Neuronal stem cell (in vitro differentiated cells): ENCODE data around the gene ISX.

Experiments
- DNase-seq: peaks from one replicate; pipeline ENCODE4 v3.0.0-alpha.2; 2013; ENCODE audit warnings: low spot score
- H2AFZ ChIP-seq: one replicate; pipeline ENCODE4 v1.6.1; 2013; ENCODE audit warnings: mild to moderate bottlenecking, low read length, inconsistent platforms
- H2AK5ac ChIP-seq: 2 replicates; pipeline ENCODE4 v1.6.1; 2013; ENCODE audit warnings: low read depth, mild to moderate bottlenecking, inconsistent platforms, low read length, moderate library complexity, mixed read lengths
- H2BK120ac ChIP-seq: 2 replicates; pipeline ENCODE4 v1.6.1; 2013; ENCODE audit warnings: low read depth, mild to moderate bottlenecking, inconsistent platforms, low read length, moderate library complexity, mixed read lengths
- H2BK12ac ChIP-seq: one replicate; pipeline ENCODE4 v1.6.1; 2013; ENCODE audit warnings: low read length, inconsistent platforms
- H2BK15ac ChIP-seq: 2 replicates; pipeline ENCODE4 v1.6.1; 2013; ENCODE audit warnings: mild to moderate bottlenecking, low read length, inconsistent platforms, mixed read lengths
- H2BK5ac ChIP-seq: one replicate; pipeline ENCODE4 v1.6.1; 2013; ENCODE audit warnings: inconsistent platforms, mild to moderate bottlenecking, low read length, moderate library complexity
- H3K14ac ChIP-seq: one replicate; pipeline ENCODE4 v1.6.1; 2013; ENCODE audit warnings: low read length, inconsistent platforms
- H3K18ac ChIP-seq: 2 replicates; pipeline ENCODE4 v1.6.1; 2013; ENCODE audit warnings: low read length, inconsistent platforms
- H3K23ac ChIP-seq: 2 replicates; pipeline ENCODE4 v1.6.1; 2013; ENCODE audit warnings: low read depth, mild to moderate bottlenecking, mixed read lengths, low read length, inconsistent platforms; ENCODE audit not compliant: poor library complexity
- H3K27ac ChIP-seq: replicated peaks from 3 replicates; pipeline ENCODE4 v1.5.1; 2013; ENCODE audit warnings: low read length, inconsistent platforms
- H3K27me3 ChIP-seq, 3 experiments: 2 replicates each; pipeline ENCODE4 v1.6.1; 2013; ENCODE audit warnings: low read length in 3 of 3, mild to moderate bottlenecking in 2 of 3, inconsistent platforms in 1 of 3, low read depth in 1 of 3, mixed read lengths in 1 of 3, moderate library complexity in 1 of 3; ENCODE audit not compliant: control insufficient read depth in 3 of 3, insufficient read depth in 3 of 3
- H3K36me3 ChIP-seq, 2 donors: replicated peaks in 1 of 2; 2 replicates each; pipeline ENCODE4 v1.6.1; 2013; ENCODE audit warnings: low read length in 2 of 2; ENCODE audit not compliant: control insufficient read depth in 2 of 2, insufficient read depth in 2 of 2
- H3K4ac ChIP-seq: 2 replicates; pipeline ENCODE4 v1.6.1; 2013; ENCODE audit warnings: inconsistent platforms, mild to moderate bottlenecking, low read length, moderate library complexity
- H3K4me1 ChIP-seq, 2 donors: 1 replicate in 1 of 2; 2 replicates in 1 of 2; pipeline ENCODE4 v1.6.1; 2013; ENCODE audit warnings: low read length in 2 of 2, low read depth in 1 of 2; ENCODE audit not compliant: control insufficient read depth in 2 of 2, insufficient read depth in 1 of 2
- H3K4me2 ChIP-seq: one replicate; pipeline ENCODE4 v1.6.1; 2013; ENCODE audit warnings: mild to moderate bottlenecking, low read length, inconsistent platforms; ENCODE audit not compliant: insufficient read depth, poor library complexity, severe bottlenecking
- H3K4me3 ChIP-seq, 2 donors: 2 replicates each; pipeline ENCODE4 v1.5.1; 2013; ENCODE audit warnings: low read length in 2 of 2, mild to moderate bottlenecking in 2 of 2, inconsistent platforms in 1 of 2, moderate library complexity in 1 of 2
- H3K79me1 ChIP-seq: one replicate; pipeline ENCODE4 v1.6.1; 2013; ENCODE audit warnings: low read depth, mild to moderate bottlenecking, inconsistent platforms, low read length, moderate library complexity
- H3K9ac ChIP-seq: one replicate; pipeline ENCODE4 v1.6.1; 2013; ENCODE audit warnings: mild to moderate bottlenecking, low read depth, low read length, inconsistent platforms; ENCODE audit not compliant: poor library complexity
- H3K9me3 ChIP-seq, 2 donors: replicated peaks in 1 of 2; 2 replicates each; pipeline versions ENCODE3 to v1.6.1; 2013; ENCODE audit warnings: low read length in 2 of 2, mild to moderate bottlenecking in 2 of 2, inconsistent platforms in 1 of 2, low read depth in 1 of 2, mixed read lengths in 1 of 2, moderate library complexity in 1 of 2; ENCODE audit not compliant: control insufficient read depth in 2 of 2, insufficient read depth in 1 of 2
- H4K8ac ChIP-seq: one replicate; pipeline ENCODE4 v1.6.1; 2013; ENCODE audit warnings: low read depth, mild to moderate bottlenecking, inconsistent platforms, low read length, moderate library complexity
- H4K91ac ChIP-seq: one replicate; pipeline ENCODE4 v1.6.1; 2013; ENCODE audit warnings: low read length, low read depth, mild to moderate bottlenecking, inconsistent platforms; ENCODE audit not compliant: poor library complexity
- WGBS, 2 donors: extraction: QIAGEN DNeasy Blood & Tissue Kit; methylation state at CpG; one replicate each; pipeline ENCODE4 v1.1.7; 2013; ENCODE audit warnings: missing lambda C conversion rate in 2 of 2, mixed read lengths in 1 of 2; ENCODE audit not compliant: insufficient read length in 2 of 2, insufficient replicate concordance in 1 of 2; ENCODE audit errors: extremely low coverage in 2 of 2; 5-methylcytosine and 5-hydroxymethylcytosine counted together

The ISX gene

GRCh38 chr22:35065183-35065582 is 775 bp upstream of the ISX start:
- Histone ChIP-seq H4K91ac (no peak overlapping the region), H3K4me2 (no peak overlapping the region), H2BK5ac (no peak overlapping the region), H3K27me3 (peaks cover 0 to 3% (median 0%) of the 10 kb centered on the region in 3 experiments), H3K4me1 (peaks cover 0 to 2% of the 10 kb centered on the region in 2 donors), H3K14ac (no peak overlapping the region), H3K79me1 (no peaks in the 10 kb centered on the region), H3K9ac (no peak overlapping the region), H3K18ac (no peak overlapping the region), H3K9me3 (no peaks in the 10 kb centered on the region), H3K27ac (no peak overlapping the region), H3K23ac (no peak overlapping the region), H2BK12ac (no peak overlapping the region), H2BK15ac (no peak overlapping the region), H2AK5ac (no peak overlapping the region), H2BK120ac (no peak overlapping the region), H3K4me3 (no peak overlapping the region), H2AFZ (no peak overlapping the region), H3K36me3 (no peaks in the 10 kb centered on the region), H3K4ac (no peak overlapping the region), H4K8ac (no peak overlapping the region)
- DNase-seq: no peak
- WGBS, 2 donors: no CpG with 5 or more reads among the region's 1 CpG

GRCh38 chr22:35066768-35067167 is 810 bp downstream of the ISX start:
- Histone ChIP-seq H3K4me1 (peaks cover 0 to 2% of the 10 kb centered on the region in 2 donors), H3K27ac (no peak overlapping the region), H2BK5ac (no peak overlapping the region), H3K9me3 (no peaks in the 10 kb centered on the region), H3K4me3 (no peak overlapping the region), H3K79me1 (no peaks in the 10 kb centered on the region), H3K18ac (no peak overlapping the region), H3K27me3 (peaks cover 0 to 3% (median 0%) of the 10 kb centered on the region in 3 experiments), H2BK15ac (no peak overlapping the region), H3K4ac (no peak overlapping the region), H3K9ac (no peak overlapping the region), H2AFZ (no peak overlapping the region), H3K23ac (no peak overlapping the region), H2BK12ac (no peak overlapping the region), H3K4me2 (no peak overlapping the region), H3K36me3 (no peaks in the 10 kb centered on the region), H4K91ac (no peak overlapping the region), H2BK120ac (no peak overlapping the region), H3K14ac (no peak overlapping the region), H4K8ac (no peak overlapping the region), H2AK5ac (no peak overlapping the region)
- WGBS, 2 donors: no CpG with 5 or more reads among the region's 7 CpGs
- no peak for DNase-seq

- no peak overlapping the region for H2BK5ac ChIP-seq
- H3K79me1 ChIP-seq: no peaks in the 10 kb centered on the region
- no peak overlapping the region for H4K91ac ChIP-seq
- H3K4me2 ChIP-seq: no peak overlapping the region
- H3K14ac ChIP-seq: no peak overlapping the region
- H3K36me3 ChIP-seq: no peaks in the 10 kb centered on the region
- H3K9ac ChIP-seq: no peak overlapping the region
- no peak overlapping the region for H2BK15ac ChIP-seq
- H3K4me1 ChIP-seq: peaks cover 0 to 2% of the 10 kb centered on the region in 2 donors
- DNase-seq: no peak
- no peak overlapping the region for H2BK120ac ChIP-seq
- H3K4me3 ChIP-seq: no peak overlapping the region
- WGBS, 2 donors: no CpG with 5 or more reads among the region's 1 CpG
- no peak overlapping the region for H3K23ac ChIP-seq
- H3K18ac ChIP-seq: no peak overlapping the region
- H3K27me3 ChIP-seq: peaks cover 0 to 3% (median 0%) of the 10 kb centered on the region in 3 experiments
- H2BK12ac ChIP-seq: no peak overlapping the region
- H3K27ac ChIP-seq: no peak overlapping the region
- no peaks in the 10 kb centered on the region for H3K9me3 ChIP-seq
- H2AK5ac ChIP-seq: no peak overlapping the region
- no peak overlapping the region for H2AFZ ChIP-seq
- H3K4ac ChIP-seq: no peak overlapping the region
- no peak overlapping the region for H4K8ac ChIP-seq
Measured at GRCh38 chr22:35069541-35069940, 3.6 kb downstream of the ISX start.

DNA sequence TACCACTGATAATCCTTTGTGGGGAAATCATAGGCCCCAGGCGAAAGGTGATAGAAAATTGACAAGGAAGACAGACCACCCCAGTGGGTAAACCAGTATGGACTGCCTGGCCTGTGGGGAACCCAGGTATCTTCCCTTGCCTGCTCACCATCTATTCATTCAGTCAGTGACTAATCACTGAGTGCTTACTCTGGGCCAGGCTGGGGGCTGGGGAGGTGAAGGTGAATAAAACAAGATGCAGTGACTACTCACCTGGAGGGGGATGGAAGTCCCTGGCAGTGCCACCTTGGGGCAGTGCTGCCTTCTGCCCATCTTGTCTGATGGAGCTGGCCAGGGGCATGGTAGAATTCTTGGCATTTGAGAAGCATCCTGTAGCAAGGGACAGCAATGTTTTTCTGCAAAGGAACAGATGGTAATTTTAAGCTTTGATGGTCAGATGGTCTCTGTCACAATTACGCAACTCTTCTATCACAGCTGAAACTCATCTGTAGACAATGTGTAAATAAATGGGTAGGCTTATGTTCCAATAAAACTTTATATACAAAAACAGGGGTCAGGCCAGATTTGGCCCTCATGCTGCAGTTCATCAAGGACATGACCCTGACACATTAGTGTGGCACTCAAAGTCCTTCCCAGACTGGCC is 4.6 kb downstream of the ISX start:
- Histone ChIP-seq H3K9me3 (no peaks in the 10 kb centered on the region), H4K91ac (no peak overlapping the region), H3K79me1 (no peaks in the 10 kb centered on the region), H4K8ac (no peak overlapping the region), H2BK15ac (no peak overlapping the region), H3K4me3 (no peak overlapping the region), H3K27me3 (peaks cover 0 to 3% (median 0%) of the 10 kb centered on the region in 3 experiments), H2AFZ (no peak overlapping the region), H2AK5ac (no peak overlapping the region), H3K27ac (no peak overlapping the region), H3K4me1 (peaks cover 0 to 2% of the 10 kb centered on the region in 2 donors), H3K36me3 (no peaks in the 10 kb centered on the region), H2BK12ac (no peak overlapping the region), H3K14ac (no peak overlapping the region), H3K4ac (no peak overlapping the region), H3K23ac (no peak overlapping the region), H3K4me2 (no peak overlapping the region), H3K9ac (no peak overlapping the region), H3K18ac (no peak overlapping the region), H2BK5ac (no peak overlapping the region), H2BK120ac (no peak overlapping the region)
- DNase-seq: no peak
- WGBS, 2 donors: no CpG with 5 or more reads among the region's 2 CpGs
